HepG2 (cell line): Measurements from ENCODE around the gene SHISA9. TPM values are rescaled to one million over a fixed set of nuclear protein-coding genes. Genes with fewer than 3 reads are reported as not detected.

Source experiments
- ATAC-seq: fragments of 200-7000 bp; cut with Tn5 transposase; 3 replicates; pipeline ENCODE4 v1.9.1; 2020; ENCODE audit warnings: mild to moderate bottlenecking, moderate library complexity
- BruUV-seq: library from RNA; stranded (reverse); fragments of 400-500 nt; replicated peaks from 2 replicates; lab custom pipeline; 2021; lab: Mats Ljungman, UMichigan
- CTCF ChIA-PET: fragments of 300-600 bp; formaldehyde crosslinking; extraction: SDS; loops from one replicate; lab custom pipeline; 2021; ENCODE audit warnings: low total read pairs, inconsistent platforms, low intra/inter-chr PET ratio; lab: Yijun Ruan, JAX
- POLR2A ChIA-PET: fragments of 350-600 bp; sonication (Branson Sonifier 250); formaldehyde crosslinking; loops from one replicate; lab custom pipeline; 2020; ENCODE audit warnings: antibody characterized with exemption, inconsistent platforms; lab: Yijun Ruan, JAX
- DNase-seq: peaks from one replicate; pipeline ENCODE4 v3.0.0-alpha.2; 2015; ENCODE audit warnings: low spot score
- FAIRE-seq: peaks from 3 replicates; lab custom pipeline; 2011; peaks lifted over from hg19 to GRCh38; lab: Jason Lieb, UNC
- H2AFZ ChIP-seq: one replicate; pipeline ENCODE4 v1.6.1; 2011; ENCODE audit warnings: low read length, inconsistent platforms
- H3K27ac ChIP-seq: fragments of 300-600 bp; 3 replicates; pipeline ENCODE4 v1.8.0; 2011; ENCODE audit warnings: mixed run types, mild to moderate bottlenecking, mixed read lengths, low read length, inconsistent platforms; ENCODE audit not compliant: insufficient read depth; ENCODE audit errors: extremely low read length
- H3K27me3 ChIP-seq, 2 experiments: fragments of 200-600 bp in 1 of 2; 2 replicates in 1 of 2; 3 replicates in 1 of 2; pipeline versions ENCODE4 v1.6.0 to v1.8.0; 2011; ENCODE audit warnings: low read length in 2 of 2, mild to moderate bottlenecking in 2 of 2, moderate library complexity in 2 of 2, inconsistent platforms in 1 of 2; ENCODE audit not compliant: insufficient read depth in 2 of 2, control insufficient read depth in 1 of 2
- H3K36me3 ChIP-seq, 2 experiments: fragments of 200-600 bp in 1 of 2; replicated peaks in 1 of 2; 2 replicates in 1 of 2; 3 replicates in 1 of 2; pipeline versions ENCODE4 v1.5.1 to v1.8.0; 2011; ENCODE audit warnings: low read length in 2 of 2, inconsistent platforms in 1 of 2; ENCODE audit not compliant: insufficient read depth in 2 of 2, control insufficient read depth in 1 of 2
- H3K4me1 ChIP-seq: 2 replicates; pipeline ENCODE4 v1.5.1; 2012; ENCODE audit warnings: low read length, inconsistent platforms; ENCODE audit not compliant: insufficient read depth
- H3K4me2 ChIP-seq: 2 replicates; pipeline ENCODE4 v1.6.0; 2011; ENCODE audit warnings: low read depth, low read length, inconsistent platforms
- H3K4me3 ChIP-seq, 3 experiments: fragments of 200-600 bp in 1 of 3; sonication (generic), shearing (Covaris generic) in 1 of 3; replicated peaks in 1 of 3; 2 replicates each; pipeline ENCODE4 v1.5.1; 2011 to 2016; ENCODE audit warnings: low read length in 3 of 3, inconsistent platforms in 2 of 3, low read depth in 2 of 3, mild to moderate bottlenecking in 2 of 3, control low read depth in 1 of 3, mixed read lengths in 1 of 3; ENCODE audit not compliant: insufficient read depth in 1 of 3
- H3K79me2 ChIP-seq: one replicate; pipeline ENCODE4 v1.6.1; 2011; ENCODE audit warnings: low read length, inconsistent platforms; ENCODE audit not compliant: insufficient read depth
- H3K9ac ChIP-seq: 2 replicates; pipeline ENCODE4 v1.6.0; 2011; ENCODE audit warnings: mild to moderate bottlenecking, low read depth, low read length, inconsistent platforms; ENCODE audit not compliant: insufficient read depth
- H3K9me3 ChIP-seq: 2 replicates; pipeline ENCODE4 v1.5.1; 2012; ENCODE audit warnings: mild to moderate bottlenecking, low read length
- H4K20me1 ChIP-seq: 2 replicates; pipeline ENCODE4 v1.6.0; 2011; ENCODE audit warnings: inconsistent platforms, mild to moderate bottlenecking, low read length, moderate library complexity; ENCODE audit not compliant: insufficient read depth
- CCDC6 ChIP-seq: sonication (generic); formaldehyde crosslinking; IDR thresholded peaks from 2 replicates; pipeline ENCODE4 v1.8.1; 2022; ENCODE audit warnings: mild to moderate bottlenecking, missing genetic modification reagents, moderate library complexity
- ETS1 ChIP-seq: sonication (generic); formaldehyde crosslinking; IDR thresholded peaks from 2 replicates; pipeline ENCODE4 v1.4.0; 2020; ENCODE audit warnings: missing genetic modification reagents
- HMG20B ChIP-seq: conservative IDR thresholded peaks from 2 replicates; pipeline ENCODE4 v1.6.1; 2016; ENCODE audit warnings: missing genetic modification reagents, missing compliant biosample characterization
- HOXA7 ChIP-seq: sonication (generic); formaldehyde crosslinking; IDR thresholded peaks from 2 replicates; pipeline ENCODE4 v1.8.1; 2022; ENCODE audit warnings: mild to moderate bottlenecking, missing genetic modification reagents, moderate library complexity
- KDM5B ChIP-seq: sonication (generic); formaldehyde crosslinking; IDR thresholded peaks from 2 replicates; pipeline ENCODE4 v1.4.0; 2020; ENCODE audit warnings: missing genetic modification reagents, mild to moderate bottlenecking, borderline replicate concordance
- NAIF1 ChIP-seq: sonication (generic); formaldehyde crosslinking; IDR thresholded peaks from 2 replicates; pipeline ENCODE4 v1.5.0; 2020; ENCODE audit warnings: mild to moderate bottlenecking, missing genetic modification reagents, borderline replicate concordance
- RXRB ChIP-seq: IDR thresholded peaks from 2 replicates; pipeline ENCODE4 v1.6.1; 2016; ENCODE audit warnings: borderline replicate concordance, missing genetic modification reagents, missing compliant biosample characterization
- SNRNP70 ChIP-seq: fragments of 200-400 bp; formaldehyde crosslinking; IDR thresholded peaks from 2 replicates; pipeline ENCODE4 v1.6.1; 2017; ENCODE audit warnings: mild to moderate bottlenecking, low read depth, low read length, moderate library complexity
- TMF1 ChIP-seq: sonication (generic); formaldehyde crosslinking; IDR thresholded peaks from 2 replicates; pipeline ENCODE4 v1.8.1; 2022; ENCODE audit warnings: low read depth, missing genetic modification reagents
- ZBTB10 ChIP-seq: sonication (generic); formaldehyde crosslinking; IDR thresholded peaks from 2 replicates; pipeline ENCODE4 v1.4.0; 2020; ENCODE audit warnings: missing genetic modification reagents, borderline replicate concordance
- ZBTB20 ChIP-seq: sonication (generic); formaldehyde crosslinking; IDR thresholded peaks from 2 replicates; pipeline ENCODE4 v1.8.1; 2023; ENCODE audit warnings: missing genetic modification reagents, low read depth, mild to moderate bottlenecking, borderline replicate concordance
- ZKSCAN1 ChIP-seq: fragments of 150-350 bp; IDR thresholded peaks from 2 replicates; pipeline ENCODE4 v1.6.1; 2014; ENCODE audit warnings: low read length
- ZNF235 ChIP-seq: sonication (generic); formaldehyde crosslinking; IDR thresholded peaks from 2 replicates; pipeline ENCODE4 v1.8.1; 2023; ENCODE audit warnings: mild to moderate bottlenecking, missing genetic modification reagents, borderline replicate concordance
- ZNF274 ChIP-seq: sonication (generic); formaldehyde crosslinking; IDR thresholded peaks from 2 replicates; pipeline ENCODE4 v1.5.1; 2020; ENCODE audit warnings: mild to moderate bottlenecking, missing genetic modification reagents
- ZNF503 ChIP-seq: sonication (generic); formaldehyde crosslinking; IDR thresholded peaks from 2 replicates; pipeline ENCODE4 v1.4.0; 2020; ENCODE audit warnings: missing genetic modification reagents
- ZNF710 ChIP-seq: sonication (generic); formaldehyde crosslinking; IDR thresholded peaks from 2 replicates; pipeline ENCODE4 v1.5.0; 2020; ENCODE audit warnings: mild to moderate bottlenecking, missing genetic modification reagents, borderline replicate concordance
- ZNF761 ChIP-seq: sonication (generic); formaldehyde crosslinking; conservative IDR thresholded peaks from 2 replicates; pipeline ENCODE4 v1.4.0; 2020; ENCODE audit warnings: mild to moderate bottlenecking, missing genetic modification reagents
- WGBS: methylation state at CpG from one replicate; pipeline ENCODE4 v1.1.6; 2017; ENCODE audit warnings: low lambda C conversion rate; 5-methylcytosine and 5-hydroxymethylcytosine counted together
- in situ Hi-C: cut with HindIII; loops from 2 replicates; pipeline ENCODE4 v1.10.0; 2017; ENCODE audit warnings: low pct_unique_long_range_greater_than_20kb; ENCODE audit not compliant: extremely low pct_ligation_motif_present
- intact Hi-C: fragments of 100-400 bp; cut with micrococcal nuclease; formaldehyde crosslinking; loops from one replicate; pipeline ENCODE4 v1.10.0; 2022; ENCODE audit not compliant: unreplicated experiment
- polyA plus RNA-seq, 8 experiments: library from polyadenylated mRNA; depleted of rRNA in 3 of 8; stranded (reverse) in 7 of 8; unstranded in 1 of 8; fragments of >200 nt; fragmentation: Illumina TruSeq in 4 of 8; extraction: Trizol in 4 of 8; gene quantifications; 2 replicates each; pipeline versions ENCODE4 v1.2.1 to v1.2.3, GENCODE V29; 2011 to 2016; ENCODE audit warnings: low read depth in 4 of 8, missing spikeins in 1 of 8, mixed read lengths in 1 of 8; ENCODE audit not compliant: insufficient read depth in 1 of 8
- total RNA-seq, 5 experiments: library from RNA; depleted of rRNA; stranded (reverse); fragments of >200 nt; fragmentation: Illumina TruSeq; extraction: Trizol; gene quantifications; 2 replicates each; pipeline ENCODE4 v1.2.3, GENCODE V29; 2016; ENCODE audit warnings: low read depth in 1 of 5

The SHISA9 gene
- total and polyA plus RNA-seq, 2 of the 13 experiments (the other 11 are each of a cell fraction or from before 2014, with no cell fraction given) = 0.01 TPM; not detected in 1

- BruUV-seq = no TSS peak
- H3K4me3 ChIP-seq = no peak overlapping the region
- no peaks in the 10 kb centered on the region for H3K36me3 ChIP-seq
- H3K27me3 ChIP-seq = no peaks in the 10 kb centered on the region
- H3K79me2 ChIP-seq = no peaks in the 10 kb centered on the region
- no peaks in the 10 kb centered on the region for H3K4me1 ChIP-seq
- H3K9ac ChIP-seq = no peak overlapping the region
- FAIRE-seq (no peak), ATAC-seq (no peak), DNase-seq (no peak)
- H2AFZ ChIP-seq = no peak overlapping the region
- H3K4me2 ChIP-seq = no peak overlapping the region
- intact Hi-C loops = no loop called here
- CTCF ChIA-PET = no interaction called here
- POLR2A ChIA-PET = no interaction called here
- H3K27ac ChIP-seq = no peak overlapping the region
- no peaks in the 10 kb centered on the region for H3K9me3 ChIP-seq
- in situ Hi-C loops = no loop called here
- no peaks in the 10 kb centered on the region for H4K20me1 ChIP-seq
- 11% methylated on average over 1 of the region's 1 CpG for WGBS
- TF ChIP-seq NAIF1 (CRISPR knock-in tag) (no peak), ZNF761 (no peak), ZBTB20 (CRISPR knock-in tag) (no peak), ETS1 (no peak), ZBTB10 (CRISPR knock-in tag) (no peak), HOXA7 (CRISPR knock-in tag) (no peak), RXRB (CRISPR knock-in tag) (no peak), ZNF274 (CRISPR knock-in tag) (no peak), CCDC6 (CRISPR knock-in tag) (no peak), SNRNP70 (no peak), ZNF710 (CRISPR knock-in tag) (no peak), TMF1 (CRISPR knock-in tag) (no peak), HMG20B (CRISPR knock-in tag) (no peak), ZNF235 (CRISPR knock-in tag) (no peak), KDM5B (no peak), ZNF503 (no peak), ZKSCAN1 (no peak)
Observed at GRCh38 chr16:12881740-12882139, 19.7 kb upstream of the SHISA9 start.
